GM18951 (cell line): ENCODE measurements around the gene GCAT.

Source experiments
- POLR2A ChIP-seq: IDR thresholded peaks from 4 replicates; pipeline ENCODE4 v1.6.1; 2011; ENCODE audit warnings: mild to moderate bottlenecking; ENCODE audit not compliant: insufficient read length, insufficient read depth; ENCODE audit errors: extremely low read depth
- in situ Hi-C: fragments of 300-500 bp; cut with MboI; formaldehyde crosslinking; loops from one replicate; pipeline ENCODE4 v1.12.0; 2022; ENCODE audit warnings: low sequenced_read_pairs, mixed read lengths, inconsistent platforms; ENCODE audit not compliant: unreplicated experiment

The GCAT gene

GRCh38 chr22:37849089-37849751, 41.5 kb downstream of the GCAT start, which contains the start of gene EIF3L:
EIF3L (plus strand) TSS chr22:37849419; CDS start chr22:37849450, 31 bp downstream.
- in situ Hi-C loops, result no loop called here
- peak; percentile 91 for TF ChIP-seq POLR2A

- no peak for TF ChIP-seq POLR2A
- in situ Hi-C loops, result no loop called here
These were observed 43.1 kb downstream of the GCAT start for GRCh38 chr22:37850801-37851200.

- in situ Hi-C loops, result no loop called here
- TF ChIP-seq POLR2A, result no peak
These were observed 44.7 kb downstream of the GCAT start for GRCh38 chr22:37852418-37852817.

GRCh38 chr22:37854946-37855345, 47.2 kb downstream of the GCAT start:
- in situ Hi-C loops, result no loop called here
- TF ChIP-seq POLR2A, result no peak

GRCh38 chr22:37855462-37855861, 47.7 kb downstream of the GCAT start:
- in situ Hi-C loops, result no loop called here
- TF ChIP-seq POLR2A, result no peak

GRCh38 chr22:37860796-37861421, 53.2 kb downstream of the GCAT start:
- in situ Hi-C loops, result no loop called here

GRCh38 chr22:37862570-37863325, 55.0 kb downstream of the GCAT start:
- no peak for TF ChIP-seq POLR2A
- in situ Hi-C loops, result no loop called here

More at GRCh38 chr22:37860796-37861421, 53.2 kb downstream of the GCAT start:
- TF ChIP-seq POLR2A, result no peak

GRCh38 chr22:37865510-37865909, 57.8 kb downstream of the GCAT start:
- TF ChIP-seq POLR2A, result no peak
- in situ Hi-C loops, result no loop called here
